Activated T-cell treated with anti-CD3 and anti-CD28 coated beads, Interleukin-2, amount 50 U/mL, for 1 hour (primary cell): ENCODE measurements around the gene CXXC5.

ENCODE experiments used
- DNase-seq: peaks from one replicate; pipeline ENCODE4 v3.0.0-alpha.2; 2020

Gene CXXC5

GRCh38 chr5:139651853-139652787 is 4.0 kb downstream of the CXXC5 start:
- DNase-seq: peak; percentile 74

GRCh38 chr5:139652788-139653241 is 4.7 kb downstream of the CXXC5 start:
- DNase-seq: no peak

GRCh38 chr5:139653616-139654015 is 5.5 kb downstream of the CXXC5 start:
- DNase-seq: no peak

- no peak for DNase-seq
These were observed 6.3 kb downstream of the CXXC5 start for GRCh38 chr5:139654464-139654863.

GRCh38 chr5:139654871-139655491 is 6.8 kb downstream of the CXXC5 start:
- no peak for DNase-seq

GRCh38 chr5:139655727-139656271 is 7.7 kb downstream of the CXXC5 start:
- DNase-seq: no peak

GRCh38 chr5:139657363-139658321 is 9.5 kb downstream of the CXXC5 start:
- no peak for DNase-seq

GRCh38 chr5:139658501-139658927 is 10.4 kb downstream of the CXXC5 start:
- no peak for DNase-seq

GRCh38 chr5:139658928-139659667 is 10.9 kb downstream of the CXXC5 start:
- no peak for DNase-seq

GRCh38 chr5:139659695-139660101 is 11.5 kb downstream of the CXXC5 start:
- DNase-seq: no peak

GRCh38 chr5:139660105-139660922 is 12.2 kb downstream of the CXXC5 start:
- no peak for DNase-seq

- DNase-seq: no peak
These were observed 13.0 kb downstream of the CXXC5 start for GRCh38 chr5:139660923-139661814.

- DNase-seq: no peak
These were observed 14.5 kb downstream of the CXXC5 start for GRCh38 chr5:139662617-139663016.

GRCh38 chr5:139663207-139664085 is 15.3 kb downstream of the CXXC5 start:
- DNase-seq: no peak

GRCh38 chr5:139664086-139664693 is 16.0 kb downstream of the CXXC5 start:
- no peak for DNase-seq

- no peak for DNase-seq
These were observed 16.7 kb downstream of the CXXC5 start for GRCh38 chr5:139664727-139665351.

- DNase-seq: no peak
These were observed 17.5 kb downstream of the CXXC5 start for GRCh38 chr5:139665626-139666025.

GRCh38 chr5:139666551-139666950 is 18.4 kb downstream of the CXXC5 start:
- no peak for DNase-seq
